ENCODE data around the gene HSPA12B. TPM values are rescaled to one million over a fixed set of nuclear protein-coding genes. Genes with fewer than 3 reads are reported as not detected.

The HSPA12B gene
- total RNA-seq, 1 experiment from 2014 or later: not detected

GRCh38 chr20:3735768-3736167, 3.3 kb downstream of the HSPA12B start:
- no peaks in the 10 kb centered on the region for H3K4me1 ChIP-seq (ENCODE audit: insufficient read depth, low read length, poor library complexity, severe bottlenecking)
- no TSS peak for BruUV-seq (replicated peaks)
- no peak overlapping the region for H3K4me3 ChIP-seq (ENCODE audit: low read depth, low read length, poor library complexity, severe bottlenecking)
- no peak for TF ChIP-seq EZH2 (IDR thresholded peaks at IDR 0.05; ENCODE audit: borderline replicate concordance, low read depth, low read length, poor library complexity, severe bottlenecking)
- TF ChIP-seq CTCF (conservative IDR thresholded peaks at IDR 0.05; ENCODE audit: low read depth, low read length): no peak
- DNase-seq (ENCODE audit: low spot score): no peak
- no peak overlapping the region for H3K27ac ChIP-seq (ENCODE audit: low read depth, low read length, poor library complexity, severe bottlenecking)
- H3K9me3 ChIP-seq (ENCODE audit: low read depth, low read length, poor library complexity, severe bottlenecking): no peaks in the 10 kb centered on the region
- POLR2A ChIA-PET (ENCODE audit: low non-redundant PET): no interaction called here
- no peaks in the 10 kb centered on the region for H3K27me3 ChIP-seq (replicated peaks; ENCODE audit: insufficient read depth, low read depth, low read length, poor library complexity)
- CTCF ChIA-PET: no interaction called here
- H3K36me3 ChIP-seq (ENCODE audit: insufficient read depth, low read length, poor library complexity, severe bottlenecking): no peaks in the 10 kb centered on the region
- intact Hi-C loops (cut with micrococcal nuclease; ENCODE audit: unreplicated experiment): no loop called here

GRCh38 chr20:3738111-3739053, 5.9 kb downstream of the HSPA12B start:
- no TSS peak for BruUV-seq (replicated peaks)
- no peak for DNase-seq (ENCODE audit: low spot score)
- ChIA-PET POLR2A (ENCODE audit: low non-redundant PET) (no interaction called here), CTCF (no interaction called here)
- no peak overlapping the region for H3K27ac ChIP-seq (ENCODE audit: low read depth, low read length, poor library complexity, severe bottlenecking)
- H3K36me3 ChIP-seq (ENCODE audit: insufficient read depth, low read length, poor library complexity, severe bottlenecking): no peaks in the 10 kb centered on the region
- H3K4me3 ChIP-seq (ENCODE audit: low read depth, low read length, poor library complexity, severe bottlenecking): no peak overlapping the region
- no peaks in the 10 kb centered on the region for H3K4me1 ChIP-seq (ENCODE audit: insufficient read depth, low read length, poor library complexity, severe bottlenecking)
- no peak for TF ChIP-seq EZH2 (IDR thresholded peaks at IDR 0.05; ENCODE audit: borderline replicate concordance, low read depth, low read length, poor library complexity, severe bottlenecking)
- no peak for TF ChIP-seq CTCF (conservative IDR thresholded peaks at IDR 0.05; ENCODE audit: low read depth, low read length)
- H3K9me3 ChIP-seq (ENCODE audit: low read depth, low read length, poor library complexity, severe bottlenecking): no peaks in the 10 kb centered on the region
- intact Hi-C loops (cut with micrococcal nuclease; ENCODE audit: unreplicated experiment): no loop called here
- H3K27me3 ChIP-seq (replicated peaks; ENCODE audit: insufficient read depth, low read depth, low read length, poor library complexity): no peaks in the 10 kb centered on the region

- intact Hi-C loops (cut with micrococcal nuclease; ENCODE audit: unreplicated experiment): no loop called here
- Histone ChIP-seq H3K27ac (ENCODE audit: low read depth, low read length, poor library complexity, severe bottlenecking) (no peak overlapping the region), H3K9me3 (ENCODE audit: low read depth, low read length, poor library complexity, severe bottlenecking) (no peaks in the 10 kb centered on the region), H3K36me3 (ENCODE audit: insufficient read depth, low read length, poor library complexity, severe bottlenecking) (no peaks in the 10 kb centered on the region), H3K27me3 (replicated peaks; ENCODE audit: insufficient read depth, low read depth, low read length, poor library complexity) (no peaks in the 10 kb centered on the region), H3K4me3 (ENCODE audit: low read depth, low read length, poor library complexity, severe bottlenecking) (no peak overlapping the region), H3K4me1 (ENCODE audit: insufficient read depth, low read length, poor library complexity, severe bottlenecking) (no peaks in the 10 kb centered on the region)
- BruUV-seq (replicated peaks): no TSS peak
- no peak for DNase-seq (ENCODE audit: low spot score)
- TF ChIP-seq CTCF (conservative IDR thresholded peaks at IDR 0.05; ENCODE audit: low read depth, low read length) (no peak), EZH2 (IDR thresholded peaks at IDR 0.05; ENCODE audit: borderline replicate concordance, low read depth, low read length, poor library complexity, severe bottlenecking) (no peak)
- POLR2A ChIA-PET (ENCODE audit: low non-redundant PET): no interaction called here
- CTCF ChIA-PET: no interaction called here
Measured at GRCh38 chr20:3739054-3739925, 6.8 kb downstream of the HSPA12B start.

Data from A673 (cell line).